Gastrocnemius medialis (tissue), 4 donors: ENCODE data around the gene RBX1.

Source experiments
- POLR2A ChIP-seq, 2 donors: fragments of 450-650 bp; IDR thresholded peaks; one replicate each; pipeline ENCODE4 v1.6.1; 2017; ENCODE audit warnings: antibody characterized with exemption in 2 of 2, mild to moderate bottlenecking in 2 of 2, moderate library complexity in 2 of 2
- TF ChIP-seq, protein P1 (sequence below), 5 experiments: fragments of 450-650 bp in 3 of 5; fragments of 200-600 bp in 2 of 5; sonication (generic) in 2 of 5; IDR thresholded peaks in 4 of 5; conservative IDR thresholded peaks in 1 of 5; 1 replicate in 4 of 5; 2 replicates in 1 of 5; pipeline ENCODE4 v1.5.1; 2016 to 2019; ENCODE audit warnings: antibody characterized with exemption in 5 of 5, mild to moderate bottlenecking in 3 of 5, moderate library complexity in 3 of 5

DNA sequence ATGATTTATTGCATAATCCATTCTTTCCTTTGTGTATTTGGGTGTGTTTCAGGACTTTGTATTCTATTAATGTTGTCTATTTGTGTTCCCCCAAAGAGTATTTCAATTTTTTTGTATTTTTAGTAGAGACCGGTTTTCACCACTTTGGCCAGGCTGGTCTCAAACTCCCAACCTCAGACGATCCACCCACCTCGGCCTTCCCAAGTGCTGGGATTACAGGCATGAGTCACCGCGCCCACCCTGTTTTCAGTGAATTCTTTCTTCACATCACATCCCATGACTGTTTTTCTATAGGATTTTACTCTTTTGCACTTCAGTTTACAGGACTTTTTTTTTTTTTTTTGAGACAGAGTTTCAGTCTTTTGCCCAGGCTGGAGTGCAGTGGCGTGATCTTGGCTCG is 46.3 kb downstream of the RBX1 start:
- TF ChIP-seq, protein P1, sequence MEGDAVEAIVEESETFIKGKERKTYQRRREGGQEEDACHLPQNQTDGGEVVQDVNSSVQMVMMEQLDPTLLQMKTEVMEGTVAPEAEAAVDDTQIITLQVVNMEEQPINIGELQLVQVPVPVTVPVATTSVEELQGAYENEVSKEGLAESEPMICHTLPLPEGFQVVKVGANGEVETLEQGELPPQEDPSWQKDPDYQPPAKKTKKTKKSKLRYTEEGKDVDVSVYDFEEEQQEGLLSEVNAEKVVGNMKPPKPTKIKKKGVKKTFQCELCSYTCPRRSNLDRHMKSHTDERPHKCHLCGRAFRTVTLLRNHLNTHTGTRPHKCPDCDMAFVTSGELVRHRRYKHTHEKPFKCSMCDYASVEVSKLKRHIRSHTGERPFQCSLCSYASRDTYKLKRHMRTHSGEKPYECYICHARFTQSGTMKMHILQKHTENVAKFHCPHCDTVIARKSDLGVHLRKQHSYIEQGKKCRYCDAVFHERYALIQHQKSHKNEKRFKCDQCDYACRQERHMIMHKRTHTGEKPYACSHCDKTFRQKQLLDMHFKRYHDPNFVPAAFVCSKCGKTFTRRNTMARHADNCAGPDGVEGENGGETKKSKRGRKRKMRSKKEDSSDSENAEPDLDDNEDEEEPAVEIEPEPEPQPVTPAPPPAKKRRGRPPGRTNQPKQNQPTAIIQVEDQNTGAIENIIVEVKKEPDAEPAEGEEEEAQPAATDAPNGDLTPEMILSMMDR (IDR thresholded peaks at IDR 0.05 in 4 of 5, conservative IDR thresholded peaks at IDR 0.05 in 1 of 5) = no peak
- TF ChIP-seq POLR2A (IDR thresholded peaks at IDR 0.05) = no peak
